ENCODE data around the gene VANGL1. TPM values are rescaled to one million over a fixed set of nuclear protein-coding genes. Genes with fewer than 3 reads are reported as not detected.
A peak's percentile ranks its signal among the peaks of the same experiment; 100 is the strongest.

VANGL1 gene
- total RNA-seq, 1 experiment from 2014 or later, result 10.5 TPM

DNA sequence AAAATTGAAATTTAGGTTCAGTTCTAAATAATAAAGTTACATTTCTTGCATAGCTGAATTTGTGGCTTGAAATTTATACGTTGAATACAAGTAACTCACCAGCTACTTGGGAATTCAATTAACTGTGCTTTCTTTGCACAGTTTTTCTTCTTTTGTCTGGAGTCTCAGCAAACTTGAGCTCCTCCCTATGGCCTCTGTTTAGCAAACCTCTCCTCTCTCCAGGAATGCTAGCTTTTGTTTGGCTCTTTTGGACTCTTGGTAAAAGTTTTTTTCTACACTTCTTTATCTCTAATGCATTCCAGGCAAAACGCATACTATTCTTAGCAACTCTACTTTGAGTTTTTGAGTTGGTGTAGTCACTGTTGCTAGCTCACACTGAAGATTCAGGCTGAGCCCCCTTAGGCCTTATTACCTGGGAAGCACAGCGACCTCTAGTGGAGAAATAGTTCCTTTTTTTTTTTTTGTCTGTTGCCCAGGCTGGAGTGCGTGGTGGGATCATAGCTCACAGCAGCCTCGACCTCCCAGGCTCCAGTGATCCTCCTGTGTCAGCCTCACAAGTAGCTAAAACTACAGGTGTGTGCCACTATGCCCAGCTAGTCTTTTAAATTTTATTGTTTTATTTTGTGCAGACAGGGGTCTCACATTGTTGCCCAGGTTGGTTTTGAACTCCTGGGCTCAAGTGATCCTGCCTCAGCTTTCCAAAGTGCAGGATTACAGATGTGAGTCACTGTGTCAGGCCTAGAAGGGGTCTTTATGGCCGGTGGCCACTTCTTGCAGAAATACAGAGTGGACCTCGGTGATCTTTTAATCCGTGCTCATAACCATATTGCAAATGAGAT, 65.0 kb downstream of the VANGL1 start:
- Mint-ChIP-seq H3K27me3 (ENCODE audit: insufficient read depth, unreplicated experiment) (peaks cover 10% of the 10 kb centered on the region), H3K4me3 (ENCODE audit: unreplicated experiment) (no peak overlapping the region), H3K9me3 (ENCODE audit: unreplicated experiment) (no peaks in the 10 kb centered on the region), H3K36me3 (ENCODE audit: insufficient read depth, unreplicated experiment) (no peaks in the 10 kb centered on the region), H3K4me1 (ENCODE audit: insufficient read depth, unreplicated experiment) (no peaks in the 10 kb centered on the region), H3K27ac (ENCODE audit: low read depth, unreplicated experiment) (no peak overlapping the region)
- TF ChIP-seq, protein P1, sequence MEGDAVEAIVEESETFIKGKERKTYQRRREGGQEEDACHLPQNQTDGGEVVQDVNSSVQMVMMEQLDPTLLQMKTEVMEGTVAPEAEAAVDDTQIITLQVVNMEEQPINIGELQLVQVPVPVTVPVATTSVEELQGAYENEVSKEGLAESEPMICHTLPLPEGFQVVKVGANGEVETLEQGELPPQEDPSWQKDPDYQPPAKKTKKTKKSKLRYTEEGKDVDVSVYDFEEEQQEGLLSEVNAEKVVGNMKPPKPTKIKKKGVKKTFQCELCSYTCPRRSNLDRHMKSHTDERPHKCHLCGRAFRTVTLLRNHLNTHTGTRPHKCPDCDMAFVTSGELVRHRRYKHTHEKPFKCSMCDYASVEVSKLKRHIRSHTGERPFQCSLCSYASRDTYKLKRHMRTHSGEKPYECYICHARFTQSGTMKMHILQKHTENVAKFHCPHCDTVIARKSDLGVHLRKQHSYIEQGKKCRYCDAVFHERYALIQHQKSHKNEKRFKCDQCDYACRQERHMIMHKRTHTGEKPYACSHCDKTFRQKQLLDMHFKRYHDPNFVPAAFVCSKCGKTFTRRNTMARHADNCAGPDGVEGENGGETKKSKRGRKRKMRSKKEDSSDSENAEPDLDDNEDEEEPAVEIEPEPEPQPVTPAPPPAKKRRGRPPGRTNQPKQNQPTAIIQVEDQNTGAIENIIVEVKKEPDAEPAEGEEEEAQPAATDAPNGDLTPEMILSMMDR (IDR thresholded peaks at IDR 0.05; ENCODE audit: unreplicated experiment), result peak; percentile 67
- ChIA-PET POLR2A (interaction anchor here (0.6 to 1.5 kb wide), 4 partner anchors 32 to 98 kb away, joined by 3 to 6 read pairs (median 4); partner anchors contain the start of gene VANGL1), CTCF (interaction anchor here (0.6 to 5.7 kb wide), 58 partner anchors 8 to 1791 kb away, joined by 3 to 45 read pairs (median 5); partner anchors contain the start of gene VANGL1)
- intact Hi-C loops (cut with micrococcal nuclease), result loop anchor here (1.0 kb wide), 2 partner anchors 65 to 99 kb away; no protein-coding TSS in a partner anchor
- DNase-seq (ENCODE audit: unreplicated experiment), result peak; percentile 57
- BruUV-seq (replicated peaks), result no TSS peak

DNA sequence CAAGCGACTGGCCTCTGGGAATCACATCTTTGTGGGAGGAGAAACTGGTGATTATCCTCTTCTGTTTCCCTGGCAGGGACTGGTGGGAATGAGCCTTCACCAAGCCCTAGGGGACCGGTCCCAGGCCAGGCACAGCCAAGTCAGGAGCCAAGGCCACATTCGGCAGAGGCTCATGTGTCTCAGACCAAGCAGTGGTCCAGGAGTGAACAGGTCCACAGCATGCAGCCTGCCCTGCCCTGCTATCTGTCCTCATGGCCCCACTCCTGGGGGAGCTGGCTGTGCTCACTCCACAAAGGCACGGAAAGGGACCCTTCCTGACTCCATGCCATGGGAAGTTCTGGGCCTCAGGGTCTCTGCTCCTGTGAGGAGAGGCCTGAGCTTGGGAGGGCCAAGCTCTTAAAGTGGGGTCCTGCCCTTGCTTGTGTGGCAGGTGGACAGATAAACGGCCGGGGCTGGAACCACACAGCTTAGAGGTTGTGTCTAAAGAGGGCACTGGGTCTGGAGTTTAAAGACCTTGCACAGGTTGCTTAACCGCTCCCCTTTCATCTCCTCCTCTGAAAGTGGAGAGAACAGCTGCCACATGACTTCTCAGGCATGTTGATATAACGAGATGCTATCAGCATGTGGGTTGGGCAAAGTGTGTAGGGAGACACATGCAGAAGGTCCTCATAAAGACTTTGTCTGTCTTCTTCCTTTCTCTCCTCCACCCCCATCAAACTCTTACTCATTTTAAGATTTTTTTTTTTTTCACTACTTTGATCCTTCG, 69.3 kb downstream of the VANGL1 start:
- no TSS peak for BruUV-seq (replicated peaks)
- intact Hi-C loops (cut with micrococcal nuclease), result no loop called here
- no peak overlapping the region for H3K4me3 Mint-ChIP-seq (ENCODE audit: unreplicated experiment)
- ChIA-PET POLR2A (interaction anchor here (0.7 kb wide), 1 partner anchor 59 kb away, joined by 3 read pairs; no protein-coding TSS in a partner anchor), CTCF (interaction anchor here (0.6 to 0.9 kb wide), 4 partner anchors 37 to 249 kb away, joined by 3 to 4 read pairs (median 3); no protein-coding TSS in a partner anchor)
- no peaks in the 10 kb centered on the region for H3K9me3 Mint-ChIP-seq (ENCODE audit: unreplicated experiment)
- H3K4me1 Mint-ChIP-seq (ENCODE audit: insufficient read depth, unreplicated experiment), result peaks cover 7% of the 10 kb centered on the region
- H3K36me3 Mint-ChIP-seq (ENCODE audit: insufficient read depth, unreplicated experiment), result no peaks in the 10 kb centered on the region
- no peak overlapping the region for H3K27ac Mint-ChIP-seq (ENCODE audit: low read depth, unreplicated experiment)
- TF ChIP-seq, protein P1 (IDR thresholded peaks at IDR 0.05; ENCODE audit: unreplicated experiment), result no peak
- DNase-seq (ENCODE audit: unreplicated experiment), result no peak
- peaks cover 10% of the 10 kb centered on the region for H3K27me3 Mint-ChIP-seq (ENCODE audit: insufficient read depth, unreplicated experiment)

DNA sequence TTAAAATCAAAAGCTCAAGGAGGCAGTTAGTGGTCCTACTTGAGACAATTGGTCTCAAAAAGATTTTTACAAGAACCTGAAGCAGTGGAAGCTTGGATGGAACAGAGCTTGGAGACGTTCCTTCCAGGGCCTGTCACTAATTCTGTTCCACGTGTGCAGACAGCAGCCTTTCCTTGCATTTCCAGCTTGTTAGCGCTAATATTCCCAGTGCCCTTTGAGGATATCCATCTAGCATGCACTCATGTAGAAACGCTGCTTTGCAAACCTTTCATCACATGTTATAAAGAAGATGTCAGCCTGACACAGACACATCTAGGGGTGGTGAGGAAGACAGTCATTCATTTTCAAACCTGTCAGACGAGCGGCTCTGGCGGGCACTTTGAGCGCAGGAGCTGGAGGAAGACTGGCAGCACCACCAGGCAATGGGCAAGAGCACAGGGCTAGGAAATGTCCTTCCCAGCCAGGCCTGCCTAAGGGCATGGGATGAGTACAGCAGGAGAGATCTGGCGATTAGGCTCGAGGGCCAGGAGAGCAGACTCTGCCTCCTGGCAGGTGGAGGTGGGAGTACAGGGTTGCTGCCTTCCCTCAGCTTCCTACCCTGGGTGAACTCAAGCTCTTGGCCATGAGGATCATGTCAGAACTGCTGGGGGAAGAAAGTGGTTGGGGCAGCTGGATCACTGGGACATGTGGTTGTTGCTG, 71.3 kb downstream of the VANGL1 start:
- TF ChIP-seq, protein P1 (IDR thresholded peaks at IDR 0.05; ENCODE audit: unreplicated experiment), result no peak
- intact Hi-C loops (cut with micrococcal nuclease), result no loop called here
- POLR2A ChIA-PET, result no interaction called here
- CTCF ChIA-PET, result interaction anchor here (0.6 to 1.7 kb wide), 4 partner anchors 10 to 104 kb away, joined by 3 to 10 read pairs (median 6); no protein-coding TSS in a partner anchor
- H3K4me3 Mint-ChIP-seq (ENCODE audit: unreplicated experiment), result no peak overlapping the region
- no peak for DNase-seq (ENCODE audit: unreplicated experiment)
- BruUV-seq (replicated peaks), result no TSS peak
- peaks cover under 1% of the 10 kb centered on the region for H3K27me3 Mint-ChIP-seq (ENCODE audit: insufficient read depth, unreplicated experiment)
- H3K36me3 Mint-ChIP-seq (ENCODE audit: insufficient read depth, unreplicated experiment), result no peaks in the 10 kb centered on the region
- H3K9me3 Mint-ChIP-seq (ENCODE audit: unreplicated experiment), result no peaks in the 10 kb centered on the region
- peaks cover 7% of the 10 kb centered on the region for H3K4me1 Mint-ChIP-seq (ENCODE audit: insufficient read depth, unreplicated experiment)
- H3K27ac Mint-ChIP-seq (ENCODE audit: low read depth, unreplicated experiment), result no peak overlapping the region

Measured in MCF 10A (cell line).